Activated naive CD4-positive, alpha-beta T cell treated with anti-CD3 and anti-CD28 coated beads for 36 hours (primary cell): ENCODE results near the gene KDM2B. TPM values are rescaled to one million over a fixed set of nuclear protein-coding genes. Genes with fewer than 3 reads are reported as not detected.
"Not testable (repeated sequence)": the region's sequence is repeated elsewhere in the genome, so short reads cannot be mapped to it uniquely, and the experiment has no call there.

Experiments
- CTCF ChIA-PET: fragments of 350-600 bp; sonication (Branson Sonifier 250); formaldehyde crosslinking; loops from one replicate; lab custom pipeline; 2021; ENCODE audit warnings: antibody characterized with exemption; lab: Charles Lee
- DNase-seq: peaks from one replicate; pipeline ENCODE4 v3.0.0-alpha.2; 2020
- H3K27ac Mint-ChIP-seq: one replicate; pipeline ENCODE4 v1.8.0; 2021; ENCODE audit warnings: mild to moderate bottlenecking, mixed read lengths
- H3K27me3 Mint-ChIP-seq: one replicate; pipeline ENCODE4 v1.8.0; 2021; ENCODE audit warnings: low read depth, mixed read lengths
- H3K36me3 Mint-ChIP-seq: one replicate; pipeline ENCODE4 v1.8.0; 2021; ENCODE audit warnings: low read depth, mixed read lengths
- H3K4me1 Mint-ChIP-seq: one replicate; pipeline ENCODE4 v1.8.0; 2021; ENCODE audit warnings: low read depth, mixed read lengths
- H3K4me3 Mint-ChIP-seq: one replicate; pipeline ENCODE4 v1.8.0; 2021; ENCODE audit warnings: mild to moderate bottlenecking, moderate library complexity, mixed read lengths
- H3K9me3 Mint-ChIP-seq: one replicate; pipeline ENCODE4 v1.8.0; 2021; ENCODE audit warnings: mixed read lengths
- intact Hi-C: fragments of 100-400 bp; cut with micrococcal nuclease; formaldehyde crosslinking; loops from one replicate; pipeline ENCODE4 v1.15.1; 2023
- total RNA-seq, 2 experiments: library from RNA; stranded (reverse); gene quantifications; one replicate each; pipeline ENCODE4 v1.2.3, GENCODE V29; 2021

The KDM2B gene
- total RNA-seq, 2 experiments from 2014 or later = 22.7 to 23.8 TPM

DNA sequence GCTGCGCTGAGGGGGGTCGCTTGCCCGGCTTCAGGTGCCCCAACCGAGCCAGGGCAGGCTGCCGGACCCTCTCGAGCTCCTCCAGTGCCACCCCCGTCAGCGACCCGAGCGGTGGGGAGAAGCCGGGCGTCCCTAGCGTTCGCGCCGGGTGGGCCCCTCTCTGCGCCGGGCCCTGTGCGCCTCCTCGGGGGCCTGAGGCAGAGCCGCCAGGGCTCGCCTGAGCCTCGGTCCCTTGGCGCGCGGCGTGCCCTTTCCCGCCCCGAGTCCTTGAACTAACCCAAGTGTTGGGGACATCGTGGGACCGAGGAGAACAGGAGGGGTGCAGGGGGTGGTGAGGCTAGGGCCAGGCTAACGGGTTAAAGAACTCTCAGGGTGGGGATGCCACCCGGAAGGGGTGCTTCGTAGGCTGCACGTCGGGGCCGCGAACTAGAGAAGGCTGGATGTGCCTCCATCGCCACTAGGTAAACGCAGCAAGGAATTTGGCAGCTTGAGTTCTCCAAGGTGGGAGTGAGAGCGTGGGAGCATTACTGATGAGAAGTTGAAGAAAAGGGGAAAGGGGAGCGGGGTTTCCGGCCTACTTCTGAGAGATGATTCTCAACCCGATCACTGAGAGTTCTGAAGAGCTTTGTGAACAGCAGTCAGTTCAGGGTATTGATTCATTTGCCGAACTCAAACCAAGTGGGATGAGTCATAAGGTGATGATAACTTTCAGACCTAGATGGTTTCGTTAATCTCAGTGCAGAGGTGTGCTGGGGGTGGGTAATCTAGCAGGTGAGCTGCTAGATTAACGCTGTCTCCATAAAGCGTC, 180.3 kb downstream of the KDM2B start:
- H3K9me3 Mint-ChIP-seq = no peaks in the 10 kb centered on the region
- peak; percentile 79 for DNase-seq
- CTCF ChIA-PET = interaction anchor here (0.5 to 2.8 kb wide), 7 partner anchors 17 to 103 kb away, joined by 3 to 17 read pairs (median 5); partner anchors contain the start of gene ANAPC5
- intact Hi-C loops = loop anchor here (1.0 to 5.0 kb wide), 8 partner anchors 48 to 488 kb away; partner anchors contain the start of genes ANAPC5, KDM2B, PSMD9 and RHOF
- H3K27me3 Mint-ChIP-seq = no peaks in the 10 kb centered on the region
- H3K4me1 Mint-ChIP-seq = peaks cover 34% of the 10 kb centered on the region
- H3K4me3 Mint-ChIP-seq = peak overlapping the region; percentile 87
- peak overlapping the region; percentile 93 for H3K27ac Mint-ChIP-seq
- peaks cover 16% of the 10 kb centered on the region for H3K36me3 Mint-ChIP-seq

- Mint-ChIP-seq H3K27ac (peak within 1 kb of the TSS; percentile 93), H3K9me3 (no peaks in the 10 kb centered on the region), H3K27me3 (no peaks in the 10 kb centered on the region), H3K36me3 (peaks cover 11% of the 10 kb centered on the region), H3K4me3 (peak within 1 kb of the TSS; percentile 87), H3K4me1 (peaks cover 32% of the 10 kb centered on the region)
- intact Hi-C loops = loop anchor here (1.0 to 5.0 kb wide), 9 partner anchors 47 to 489 kb away; partner anchors contain the start of genes ANAPC5, KDM2B, PSMD9 and RHOF
- CTCF ChIA-PET = interaction anchor here (0.6 to 2.8 kb wide), 7 partner anchors 16 to 360 kb away, joined by 5 to 17 read pairs (median 8); partner anchors contain the start of genes ANAPC5 and OASL
- DNase-seq = peak; percentile 99
Measured at GRCh38 chr12:121399391-121400331, 181.2 kb downstream of the KDM2B start, which contains the start of gene RNF34. RNF34 (plus strand) TSS chr12:121400118; CDS start chr12:121400213, 95 bp downstream.

DNA sequence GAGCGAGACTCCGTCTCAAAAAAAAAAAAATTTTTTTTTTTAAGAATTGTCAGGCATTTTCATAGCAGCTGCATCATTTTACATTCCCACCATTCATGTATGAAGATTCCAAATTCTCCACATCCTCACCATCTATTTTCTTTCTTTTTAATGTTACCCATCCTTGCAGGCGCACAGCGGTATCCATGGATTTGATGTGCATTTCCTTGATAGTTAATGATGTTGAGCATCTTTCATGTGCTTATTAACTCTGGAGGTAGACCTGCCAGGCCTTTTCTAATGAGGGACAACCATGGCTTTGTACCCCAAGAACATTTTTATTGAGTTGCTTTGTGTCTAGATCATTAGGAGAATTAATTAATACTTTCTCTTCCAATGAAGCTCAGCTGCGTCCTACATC, 182.5 kb downstream of the KDM2B start:
- Mint-ChIP-seq H3K36me3 (peaks cover 4% of the 10 kb centered on the region), H3K4me3 (no peak overlapping the region), H3K27ac (no peak overlapping the region), H3K4me1 (peaks cover 25% of the 10 kb centered on the region), H3K27me3 (no peaks in the 10 kb centered on the region), H3K9me3 (no peaks in the 10 kb centered on the region)
- CTCF ChIA-PET = interaction anchor here (1.5 kb wide), 1 partner anchor 63 kb away, joined by 6 read pairs; no protein-coding TSS in a partner anchor
- intact Hi-C loops = no loop called here
- no peak for DNase-seq

GRCh38 chr12:121397521-121397920, 183.3 kb downstream of the KDM2B start:
- CTCF ChIA-PET = no interaction called here
- H3K27ac Mint-ChIP-seq = no peak overlapping the region
- intact Hi-C loops = no loop called here
- no peaks in the 10 kb centered on the region for H3K27me3 Mint-ChIP-seq
- no peak overlapping the region for H3K4me3 Mint-ChIP-seq
- peaks cover 20% of the 10 kb centered on the region for H3K4me1 Mint-ChIP-seq
- no peaks in the 10 kb centered on the region for H3K9me3 Mint-ChIP-seq
- H3K36me3 Mint-ChIP-seq = peaks cover 2% of the 10 kb centered on the region
- DNase-seq = no peak

- no peak overlapping the region for H3K4me3 Mint-ChIP-seq
- no peak overlapping the region for H3K27ac Mint-ChIP-seq
- no peaks in the 10 kb centered on the region for H3K9me3 Mint-ChIP-seq
- no peak for DNase-seq
- H3K4me1 Mint-ChIP-seq = peaks cover 9% of the 10 kb centered on the region
- intact Hi-C loops = no loop called here
- CTCF ChIA-PET = interaction anchor here (1.4 kb wide), 1 partner anchor 51 kb away, joined by 6 read pairs; no protein-coding TSS in a partner anchor
- no peaks in the 10 kb centered on the region for H3K36me3 Mint-ChIP-seq
- no peaks in the 10 kb centered on the region for H3K27me3 Mint-ChIP-seq
Measured at GRCh38 chr12:121392325-121392716, 188.5 kb downstream of the KDM2B start.

GRCh38 chr12:121391619-121392324, 189.1 kb downstream of the KDM2B start:
- intact Hi-C loops = no loop called here
- CTCF ChIA-PET = interaction anchor here (1.4 kb wide), 1 partner anchor 51 kb away, joined by 6 read pairs; no protein-coding TSS in a partner anchor
- no peaks in the 10 kb centered on the region for H3K9me3 Mint-ChIP-seq
- H3K4me3 Mint-ChIP-seq = no peak overlapping the region
- H3K4me1 Mint-ChIP-seq = peaks cover 9% of the 10 kb centered on the region
- peak; percentile 57 for DNase-seq
- H3K27ac Mint-ChIP-seq = no peak overlapping the region
- H3K27me3 Mint-ChIP-seq = peaks cover 3% of the 10 kb centered on the region
- no peaks in the 10 kb centered on the region for H3K36me3 Mint-ChIP-seq

GRCh38 chr12:121390856-121391255, 190.0 kb downstream of the KDM2B start:
- Mint-ChIP-seq H3K4me1 (peaks cover 9% of the 10 kb centered on the region), H3K36me3 (no peaks in the 10 kb centered on the region), H3K27ac (no peak overlapping the region), H3K9me3 (no peaks in the 10 kb centered on the region), H3K27me3 (peaks cover 3% of the 10 kb centered on the region), H3K4me3 (no peak overlapping the region)
- CTCF ChIA-PET = interaction anchor here (1.4 kb wide), 1 partner anchor 52 kb away, joined by 6 read pairs; no protein-coding TSS in a partner anchor
- intact Hi-C loops = no loop called here
- no peak for DNase-seq

GRCh38 chr12:121388421-121388981, 192.3 kb downstream of the KDM2B start:
- no peaks in the 10 kb centered on the region for H3K36me3 Mint-ChIP-seq
- H3K4me3 Mint-ChIP-seq = no peak overlapping the region
- H3K27ac Mint-ChIP-seq = no peak overlapping the region
- no peak for DNase-seq
- peaks cover 9% of the 10 kb centered on the region for H3K4me1 Mint-ChIP-seq
- intact Hi-C loops = no loop called here
- peaks cover 3% of the 10 kb centered on the region for H3K27me3 Mint-ChIP-seq
- CTCF ChIA-PET = no interaction called here
- H3K9me3 Mint-ChIP-seq = no peaks in the 10 kb centered on the region

DNA sequence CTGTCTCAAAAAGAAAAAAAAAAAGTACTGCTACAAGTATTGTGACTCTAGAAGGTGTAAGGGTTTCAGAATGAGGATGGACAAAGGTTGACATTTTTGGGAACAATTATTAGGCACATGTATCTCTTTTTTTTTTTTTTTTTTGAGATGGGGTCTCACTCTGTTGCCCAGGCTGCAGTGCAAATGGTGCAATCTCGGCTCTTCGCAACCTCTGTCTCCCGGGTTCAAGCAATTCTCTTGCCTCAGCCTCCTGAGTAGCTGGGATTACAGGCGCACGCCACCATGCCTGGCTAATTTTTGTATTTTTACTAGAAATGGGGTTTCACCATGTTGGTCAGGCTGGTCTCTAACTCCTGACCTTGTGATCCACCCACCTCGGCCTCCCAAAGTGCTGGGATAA, 195.9 kb downstream of the KDM2B start:
- H3K27me3 Mint-ChIP-seq, intact Hi-C loops, H3K36me3 Mint-ChIP-seq, H3K9me3 Mint-ChIP-seq, H3K27ac Mint-ChIP-seq, H3K4me3 Mint-ChIP-seq, DNase-seq, H3K4me1 Mint-ChIP-seq: not testable (repeated sequence)
- CTCF ChIA-PET = interaction anchor here (0.6 to 1.0 kb wide), 2 partner anchors 10 to 262 kb away, joined by 3 read pairs; no protein-coding TSS in a partner anchor

DNA sequence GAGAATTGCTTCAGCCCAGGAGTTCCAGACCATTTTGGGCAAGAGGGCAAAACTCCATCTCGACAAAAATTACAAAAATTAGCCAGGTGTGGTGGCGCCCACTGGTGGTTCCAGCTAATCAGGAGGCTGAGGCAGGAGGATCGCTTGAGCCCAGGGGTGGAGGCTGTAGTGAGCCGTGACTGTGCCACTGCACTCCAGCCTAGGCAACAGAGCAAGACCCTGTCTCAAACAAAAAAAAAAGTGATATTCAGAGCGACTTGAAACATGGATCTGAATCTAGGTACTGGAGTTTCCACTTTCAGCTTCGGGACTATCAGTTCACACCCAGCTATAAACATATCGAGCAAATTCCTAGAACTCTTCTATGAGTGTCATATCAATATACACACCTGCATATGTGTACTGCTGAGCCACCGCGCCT, 197.2 kb downstream of the KDM2B start:
- CTCF ChIA-PET = interaction anchor here (0.6 to 1.5 kb wide), 6 partner anchors 9 to 1138 kb away, joined by 3 to 5 read pairs (median 3); partner anchors contain the start of gene RNF34
- peak; percentile 14 for DNase-seq

DNA sequence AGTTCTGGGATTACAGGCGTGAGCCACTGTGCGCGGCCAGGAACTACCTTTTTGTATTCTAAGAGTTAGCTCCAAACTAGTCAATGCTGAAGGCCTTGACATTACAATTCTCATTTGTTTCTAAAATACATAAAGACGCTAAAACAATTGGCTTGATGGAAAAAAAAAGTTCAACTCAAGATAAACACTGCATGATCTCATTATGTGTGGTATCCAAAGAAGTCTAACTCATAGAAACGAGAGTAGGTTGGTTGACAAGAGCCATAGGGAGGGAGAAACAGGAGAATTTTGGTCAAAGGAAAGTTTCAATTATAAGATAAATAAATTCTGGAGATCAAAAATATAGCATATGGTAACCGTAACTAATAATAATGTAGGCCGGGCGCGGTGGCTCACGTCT, 200.9 kb downstream of the KDM2B start:
- Mint-ChIP-seq H3K27ac (no peak overlapping the region), H3K4me1 (no peaks in the 10 kb centered on the region), H3K36me3 (no peaks in the 10 kb centered on the region), H3K27me3 (no peaks in the 10 kb centered on the region), H3K4me3 (no peak overlapping the region), H3K9me3 (no peaks in the 10 kb centered on the region)
- intact Hi-C loops = no loop called here
- CTCF ChIA-PET = no interaction called here
- DNase-seq = no peak

More for the DNA sequence above, 197.2 kb downstream of the KDM2B start:
- Mint-ChIP-seq H3K4me1 (no peaks in the 10 kb centered on the region), H3K27me3 (peaks cover 3% of the 10 kb centered on the region), H3K9me3 (no peaks in the 10 kb centered on the region), H3K27ac (no peak overlapping the region), H3K36me3 (no peaks in the 10 kb centered on the region), H3K4me3 (no peak overlapping the region)
- intact Hi-C loops = no loop called here
